ENCODE results near the gene MS4A3.

- TF ChIP-seq POLR2AphosphoS5 (IDR thresholded peaks at IDR 0.05; ENCODE audit: insufficient read depth in 1 of 2, low read depth in 1 of 2) = no peak
- TF ChIP-seq CTCF (IDR thresholded peaks at IDR 0.05) = no peak
Observed at GRCh38 chr11:60084631-60085273, 28.3 kb downstream of the MS4A3 start.

All from vagina (tissue), 2 donors.